Osteoblast (primary cell): ENCODE results near the gene SIK2. TPM values are rescaled to one million over a fixed set of nuclear protein-coding genes. Genes with fewer than 3 reads are reported as not detected.

Experiments
- DNase-seq: peaks from one replicate; pipeline ENCODE4 v3.0.0; 2011; ENCODE audit warnings: low spot score, mixed read lengths; ENCODE audit not compliant: insufficient read length; ENCODE audit errors: missing footprints
- H2AFZ ChIP-seq: 2 replicates; pipeline ENCODE4 v1.6.0; 2011; ENCODE audit warnings: mild to moderate bottlenecking, low read length
- H3K27ac ChIP-seq: 2 replicates; pipeline ENCODE4 v1.5.1; 2011; ENCODE audit warnings: mild to moderate bottlenecking, low read depth, low read length, moderate library complexity
- H3K27me3 ChIP-seq: 2 replicates; pipeline ENCODE4 v1.6.0; 2012; ENCODE audit warnings: mild to moderate bottlenecking, control low read depth, inconsistent platforms, low read length, moderate library complexity; ENCODE audit not compliant: insufficient read depth
- H3K36me3 ChIP-seq: 2 replicates; pipeline ENCODE4 v1.5.1; 2011; ENCODE audit warnings: mild to moderate bottlenecking, low read length, control low read depth, moderate library complexity; ENCODE audit not compliant: insufficient read depth
- H3K4me1 ChIP-seq: 2 replicates; pipeline ENCODE4 v1.5.1; 2011; ENCODE audit warnings: mild to moderate bottlenecking, low read length, control low read depth, moderate library complexity; ENCODE audit not compliant: insufficient read depth
- H3K4me2 ChIP-seq: 2 replicates; pipeline ENCODE4 v1.6.0; 2011; ENCODE audit warnings: mild to moderate bottlenecking, low read length; ENCODE audit not compliant: insufficient read depth
- H3K4me3 ChIP-seq: fragments of 200-600 bp; sonication (generic); 3 replicates; pipeline ENCODE4 v1.5.1; 2012; ENCODE audit warnings: mild to moderate bottlenecking, low read length, inconsistent platforms; ENCODE audit not compliant: insufficient read depth
- H3K79me2 ChIP-seq: 2 replicates; pipeline ENCODE4 v1.6.0; 2012; ENCODE audit warnings: mild to moderate bottlenecking, low read length, control low read depth, inconsistent platforms; ENCODE audit not compliant: insufficient read depth
- H3K9me3 ChIP-seq: 2 replicates; pipeline ENCODE4 v1.5.1; 2011; ENCODE audit warnings: low read depth, low read length, control low read depth
- H4K20me1 ChIP-seq: 2 replicates; pipeline ENCODE4 v1.6.0; 2012; ENCODE audit warnings: mild to moderate bottlenecking, low read length, control low read depth; ENCODE audit not compliant: insufficient read depth
- total RNA-seq: library from RNA; depleted of rRNA; stranded (reverse); fragments of >200 nt; gene quantifications from 2 replicates; pipeline ENCODE4 v1.2.3, GENCODE V29; 2012
- TF ChIP-seq, protein P1 (sequence below): IDR thresholded peaks from 2 replicates; pipeline ENCODE4 v1.5.1; 2011; ENCODE audit warnings: mild to moderate bottlenecking, low read depth, low read length, moderate library complexity; ENCODE audit errors: extremely low read depth

The SIK2 gene
- total RNA-seq, 1 donor, result 17.7 TPM

GRCh38 chr11:111736621-111737443 lies 134.6 kb downstream of the SIK2 start:
- Histone ChIP-seq H3K4me1 (peaks cover 67% of the 10 kb centered on the region), H2AFZ (peak overlapping the region; percentile 73), H3K4me3 (peak overlapping the region; percentile 36), H3K27me3 (no peaks in the 10 kb centered on the region), H4K20me1 (no peaks in the 10 kb centered on the region), H3K9me3 (no peaks in the 10 kb centered on the region), H3K27ac (peak overlapping the region; percentile 100), H3K4me2 (peak overlapping the region; percentile 93), H3K36me3 (peaks cover 15% of the 10 kb centered on the region), H3K79me2 (no peaks in the 10 kb centered on the region)
- TF ChIP-seq, protein P1, sequence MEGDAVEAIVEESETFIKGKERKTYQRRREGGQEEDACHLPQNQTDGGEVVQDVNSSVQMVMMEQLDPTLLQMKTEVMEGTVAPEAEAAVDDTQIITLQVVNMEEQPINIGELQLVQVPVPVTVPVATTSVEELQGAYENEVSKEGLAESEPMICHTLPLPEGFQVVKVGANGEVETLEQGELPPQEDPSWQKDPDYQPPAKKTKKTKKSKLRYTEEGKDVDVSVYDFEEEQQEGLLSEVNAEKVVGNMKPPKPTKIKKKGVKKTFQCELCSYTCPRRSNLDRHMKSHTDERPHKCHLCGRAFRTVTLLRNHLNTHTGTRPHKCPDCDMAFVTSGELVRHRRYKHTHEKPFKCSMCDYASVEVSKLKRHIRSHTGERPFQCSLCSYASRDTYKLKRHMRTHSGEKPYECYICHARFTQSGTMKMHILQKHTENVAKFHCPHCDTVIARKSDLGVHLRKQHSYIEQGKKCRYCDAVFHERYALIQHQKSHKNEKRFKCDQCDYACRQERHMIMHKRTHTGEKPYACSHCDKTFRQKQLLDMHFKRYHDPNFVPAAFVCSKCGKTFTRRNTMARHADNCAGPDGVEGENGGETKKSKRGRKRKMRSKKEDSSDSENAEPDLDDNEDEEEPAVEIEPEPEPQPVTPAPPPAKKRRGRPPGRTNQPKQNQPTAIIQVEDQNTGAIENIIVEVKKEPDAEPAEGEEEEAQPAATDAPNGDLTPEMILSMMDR, result no peak
- peak; percentile 72 for DNase-seq

GRCh38 chr11:111737444-111738210 lies 135.4 kb downstream of the SIK2 start:
- H3K36me3 ChIP-seq, result peaks cover 20% of the 10 kb centered on the region
- peak overlapping the region; percentile 46 for H3K4me2 ChIP-seq
- no peaks in the 10 kb centered on the region for H3K27me3 ChIP-seq
- H3K4me3 ChIP-seq, result no peak overlapping the region
- no peak for DNase-seq
- H3K4me1 ChIP-seq, result peaks cover 60% of the 10 kb centered on the region
- no peaks in the 10 kb centered on the region for H3K9me3 ChIP-seq
- TF ChIP-seq, protein P1, result no peak
- no peaks in the 10 kb centered on the region for H4K20me1 ChIP-seq
- H3K27ac ChIP-seq, result peak overlapping the region; percentile 100
- H3K79me2 ChIP-seq, result no peaks in the 10 kb centered on the region
- H2AFZ ChIP-seq, result peak overlapping the region; percentile 9

GRCh38 chr11:111739299-111739698 lies 137.1 kb downstream of the SIK2 start:
- H3K4me3 ChIP-seq, result no peak overlapping the region
- H3K27ac ChIP-seq, result no peak overlapping the region
- H3K9me3 ChIP-seq, result no peaks in the 10 kb centered on the region
- H3K79me2 ChIP-seq, result peaks cover 12% of the 10 kb centered on the region
- no peak overlapping the region for H2AFZ ChIP-seq
- no peak for DNase-seq
- H3K4me1 ChIP-seq, result peaks cover 44% of the 10 kb centered on the region
- no peaks in the 10 kb centered on the region for H4K20me1 ChIP-seq
- peaks cover 33% of the 10 kb centered on the region for H3K36me3 ChIP-seq
- H3K4me2 ChIP-seq, result no peak overlapping the region
- TF ChIP-seq, protein P1, result no peak
- H3K27me3 ChIP-seq, result no peaks in the 10 kb centered on the region

DNA sequence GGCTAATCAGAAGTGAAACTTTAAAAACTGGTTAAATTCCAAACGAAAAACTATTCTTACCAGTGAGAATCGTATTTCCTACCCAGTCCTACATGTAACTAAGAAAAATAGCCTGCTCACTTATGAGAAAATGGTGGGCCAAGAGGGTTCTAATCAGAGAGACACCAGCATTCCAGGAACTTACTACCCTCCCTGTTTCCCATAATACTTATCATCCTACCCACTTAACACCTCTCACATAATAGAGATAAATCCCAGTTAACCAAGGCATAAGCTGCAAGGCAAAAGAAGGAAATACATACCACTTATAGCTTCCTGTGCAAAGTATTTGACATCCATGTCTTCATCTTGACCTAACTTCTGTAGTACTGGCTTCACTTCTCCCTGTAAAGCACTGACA lies 139.5 kb downstream of the SIK2 start:
- Histone ChIP-seq H3K27me3 (no peaks in the 10 kb centered on the region), H3K4me2 (no peak overlapping the region), H3K27ac (no peak overlapping the region), H2AFZ (no peak overlapping the region), H3K79me2 (peaks cover 18% of the 10 kb centered on the region), H3K4me1 (peaks cover 41% of the 10 kb centered on the region), H4K20me1 (no peaks in the 10 kb centered on the region), H3K4me3 (no peak overlapping the region), H3K9me3 (no peaks in the 10 kb centered on the region), H3K36me3 (peaks cover 38% of the 10 kb centered on the region)
- TF ChIP-seq, protein P1, result no peak
- DNase-seq, result no peak
